ENCODE results near the gene ZNF283. TPM values are rescaled to one million over a fixed set of nuclear protein-coding genes. Genes with fewer than 3 reads are reported as not detected.

ZNF283 gene
- total and polyA plus RNA-seq, 2 donors from 2014 or later: 3.3 to 12.7 TPM

DNA sequence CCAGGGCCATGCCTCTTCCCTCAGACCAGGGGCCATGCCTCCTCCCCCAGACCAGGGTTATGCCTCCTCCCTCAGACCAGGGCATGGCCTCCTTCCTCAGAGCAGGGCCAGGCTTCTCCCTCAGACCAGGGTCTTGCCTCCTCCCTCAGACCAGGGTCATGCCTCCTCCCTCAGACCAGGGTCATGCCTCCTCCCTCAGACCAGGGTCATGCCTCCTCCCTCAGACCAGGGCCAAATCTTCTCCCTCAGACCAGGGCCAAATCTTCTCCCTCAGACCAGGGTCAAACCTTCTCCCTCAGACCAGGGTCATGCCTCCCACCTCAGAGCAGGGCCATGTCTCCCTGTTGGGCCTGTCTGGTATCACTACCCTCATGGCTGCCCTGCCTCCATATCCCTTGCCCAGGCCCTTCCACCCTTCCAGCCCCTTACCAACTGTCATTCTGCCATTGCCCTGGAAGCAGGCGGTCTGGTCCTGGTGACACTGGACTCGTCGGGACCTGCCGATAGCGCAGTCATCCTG lies 29.0 kb upstream of the ZNF283 start:
- intact Hi-C loops (cut with DNase I): no loop called here
- FAIRE-seq: no peak
- TF ChIP-seq CTCF (IDR thresholded peaks at IDR 0.05; ENCODE audit: borderline replicate concordance, extremely low read depth, insufficient read depth): no peak
- H3K27ac ChIP-seq (ENCODE audit: low read depth in 2 of 2, low read length in 2 of 2): no peak overlapping the region
- H3K27me3 ChIP-seq (ENCODE audit: control insufficient read depth, insufficient read depth, low read length): peaks cover 4% of the 10 kb centered on the region
- peaks cover 0 to 9% (median 0%) of the 10 kb centered on the region in 3 donors for H3K4me1 ChIP-seq (ENCODE audit: control insufficient read depth in 2 of 3, insufficient read depth in 2 of 3, low read depth in 1 of 3, low read length in 3 of 3)
- H3K9me3 ChIP-seq (ENCODE audit: control insufficient read depth in 2 of 3, insufficient read depth in 1 of 3, low read length in 3 of 3): peaks cover 0 to 3% (median 0%) of the 10 kb centered on the region in 3 donors
- H3K9ac ChIP-seq (ENCODE audit: low read length in 3 of 3): no peak overlapping the region
- H3K4me3 ChIP-seq (ENCODE audit: low read length in 3 of 3): peak overlapping the region in 1 of 3 donors; percentile 48
- DNase-seq: no peak
- no peaks in the 10 kb centered on the region for H3K36me3 ChIP-seq (ENCODE audit: control insufficient read depth in 2 of 3, insufficient read depth in 3 of 3, low read length in 3 of 3)

DNA sequence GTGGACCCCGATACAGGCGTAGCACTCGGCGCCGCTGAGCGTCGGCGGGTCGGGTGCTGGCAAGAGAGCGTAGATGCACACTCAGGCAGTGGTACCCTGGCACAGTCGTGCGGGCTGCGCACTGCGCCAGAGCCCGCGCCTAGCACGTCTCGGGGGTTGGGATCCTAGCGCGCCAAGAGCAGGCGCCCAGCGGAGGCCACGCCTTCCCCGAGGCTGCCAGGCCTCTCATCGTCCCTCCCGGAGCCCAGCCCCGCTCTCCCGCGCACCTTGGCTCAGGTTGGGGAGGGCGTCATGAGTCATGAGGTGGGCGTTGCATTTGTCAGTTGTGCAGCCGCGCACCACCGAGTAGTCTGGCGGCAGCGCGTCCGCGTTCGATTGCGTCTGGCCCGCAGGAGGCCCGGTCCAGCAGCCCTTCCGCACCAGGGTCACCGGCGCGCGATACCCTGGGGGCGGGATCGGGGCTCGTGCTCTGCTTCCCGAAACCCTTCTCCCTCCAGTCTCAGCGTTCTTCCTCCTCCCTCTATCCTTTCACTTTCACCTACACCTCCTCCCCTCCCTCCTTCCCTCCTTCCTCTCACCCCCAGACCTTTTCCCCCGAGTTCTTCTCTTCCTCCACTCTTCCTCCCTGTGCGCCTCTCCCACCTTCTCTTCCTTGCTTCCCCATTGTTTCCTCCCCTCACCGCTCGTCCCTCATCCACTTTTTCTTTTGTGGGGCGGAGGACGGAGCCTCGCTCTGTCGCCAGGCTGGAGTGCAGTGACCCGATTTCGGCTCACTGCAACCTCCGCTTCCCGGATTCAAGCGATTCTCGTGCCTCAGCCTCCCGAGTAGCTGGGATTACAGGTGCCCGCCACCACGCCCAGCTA lies 28.3 kb upstream of the ZNF283 start:
- peak overlapping the region; percentile 44 to 58 (median 48) for H3K4me3 ChIP-seq (ENCODE audit: low read length in 3 of 3)
- peaks cover 4% of the 10 kb centered on the region for H3K27me3 ChIP-seq (ENCODE audit: control insufficient read depth, insufficient read depth, low read length)
- TF ChIP-seq CTCF (IDR thresholded peaks at IDR 0.05; ENCODE audit: borderline replicate concordance, extremely low read depth, insufficient read depth): no peak
- intact Hi-C loops (cut with DNase I): no loop called here
- H3K9ac ChIP-seq (ENCODE audit: low read length in 3 of 3): no peak overlapping the region
- DNase-seq (peak in 4 of 5 donors; percentile 33 to 90 (median 56)), FAIRE-seq (no peak)
- H3K4me1 ChIP-seq (ENCODE audit: control insufficient read depth in 2 of 3, insufficient read depth in 2 of 3, low read depth in 1 of 3, low read length in 3 of 3): peaks cover 0 to 9% (median 0%) of the 10 kb centered on the region in 3 donors
- H3K27ac ChIP-seq (ENCODE audit: low read depth in 2 of 2, low read length in 2 of 2): no peak overlapping the region
- peaks cover 0 to 3% (median 0%) of the 10 kb centered on the region in 3 donors for H3K9me3 ChIP-seq (ENCODE audit: control insufficient read depth in 2 of 3, insufficient read depth in 1 of 3, low read length in 3 of 3)
- no peaks in the 10 kb centered on the region for H3K36me3 ChIP-seq (ENCODE audit: control insufficient read depth in 2 of 3, insufficient read depth in 3 of 3, low read length in 3 of 3)

- peaks cover 0 to 9% (median 0%) of the 10 kb centered on the region in 3 donors for H3K4me1 ChIP-seq (ENCODE audit: control insufficient read depth in 2 of 3, insufficient read depth in 2 of 3, low read depth in 1 of 3, low read length in 3 of 3)
- TF ChIP-seq CTCF (IDR thresholded peaks at IDR 0.05; ENCODE audit: borderline replicate concordance, extremely low read depth, insufficient read depth): no peak
- peaks cover 4% of the 10 kb centered on the region for H3K27me3 ChIP-seq (ENCODE audit: control insufficient read depth, insufficient read depth, low read length)
- H3K9me3 ChIP-seq (ENCODE audit: control insufficient read depth in 2 of 3, insufficient read depth in 1 of 3, low read length in 3 of 3): peaks cover 0 to 3% (median 0%) of the 10 kb centered on the region in 3 donors
- intact Hi-C loops (cut with DNase I): no loop called here
- no peaks in the 10 kb centered on the region for H3K36me3 ChIP-seq (ENCODE audit: control insufficient read depth in 2 of 3, insufficient read depth in 3 of 3, low read length in 3 of 3)
- no peak overlapping the region for H3K4me3 ChIP-seq (ENCODE audit: low read length in 3 of 3)
- DNase-seq (no peak), FAIRE-seq (no peak)
- no peak overlapping the region for H3K27ac ChIP-seq (ENCODE audit: low read depth in 2 of 2, low read length in 2 of 2)
- H3K9ac ChIP-seq (ENCODE audit: low read length in 3 of 3): no peak overlapping the region
Observed at GRCh38 chr19:43799502-43800142, 27.5 kb upstream of the ZNF283 start.
